ENCODE data around the gene CBLL1. TPM values are rescaled to one million over a fixed set of nuclear protein-coding genes. Genes with fewer than 3 reads are reported as not detected.
A peak's percentile ranks its signal among the peaks of the same experiment; 100 is the strongest.

Gene CBLL1
- total and polyA plus RNA-seq, 2 experiments from 2014 or later: 11.9 to 38.2 TPM

- DNase-seq: no peak
- in situ Hi-C loops (cut with MboI): no loop called here
- no peaks in the 10 kb centered on the region for H3K9me2 ChIP-seq (ENCODE audit: insufficient read depth)
- peaks cover 9% of the 10 kb centered on the region; the same call in 1 of the 2 replicates for H3K4me1 ChIP-seq (ENCODE audit: insufficient read depth)
- H3K27ac ChIP-seq: no peak overlapping the region
- H3K4me2 ChIP-seq (ENCODE audit: unreplicated experiment): no peak overlapping the region
- H3K79me2 ChIP-seq (ENCODE audit: insufficient read depth): no peaks in the 10 kb centered on the region
- no peaks in the 10 kb centered on the region for H3K9me3 ChIP-seq (ENCODE audit: low read depth)
- H4K20me1 ChIP-seq (ENCODE audit: insufficient read depth): no peaks in the 10 kb centered on the region
- H3K36me3 ChIP-seq (ENCODE audit: low read depth): no peaks in the 10 kb centered on the region
- no peak overlapping the region for H2AFZ ChIP-seq
- no peak overlapping the region for H3K9ac ChIP-seq
- no peaks in the 10 kb centered on the region for H3K27me3 ChIP-seq (replicated peaks; ENCODE audit: insufficient read depth)
- no peak overlapping the region for H3K4me3 ChIP-seq
- H3F3A ChIP-seq (ENCODE audit: insufficient read depth): no peaks in the 10 kb centered on the region; the same call in 1 of the 2 replicates
- 85 to 87% methylated on average over 4 of the region's 4 CpGs for WGBS, 2 experiments (ENCODE audit: low coverage in 1 of 2, low lambda C conversion rate in 2 of 2, missing lambda C conversion rate in 2 of 2)
- no peak for TF ChIP-seq EZH2 (IDR thresholded peaks at IDR 0.05; ENCODE audit: insufficient read depth, poor library complexity, severe bottlenecking)
- no peak for TF ChIP-seq EZH2phosphoT487 (IDR thresholded peaks at IDR 0.05; ENCODE audit: insufficient read depth, low read depth)
Measured at GRCh38 chr7:107718456-107719193, 25.3 kb upstream of the CBLL1 start.

DNA sequence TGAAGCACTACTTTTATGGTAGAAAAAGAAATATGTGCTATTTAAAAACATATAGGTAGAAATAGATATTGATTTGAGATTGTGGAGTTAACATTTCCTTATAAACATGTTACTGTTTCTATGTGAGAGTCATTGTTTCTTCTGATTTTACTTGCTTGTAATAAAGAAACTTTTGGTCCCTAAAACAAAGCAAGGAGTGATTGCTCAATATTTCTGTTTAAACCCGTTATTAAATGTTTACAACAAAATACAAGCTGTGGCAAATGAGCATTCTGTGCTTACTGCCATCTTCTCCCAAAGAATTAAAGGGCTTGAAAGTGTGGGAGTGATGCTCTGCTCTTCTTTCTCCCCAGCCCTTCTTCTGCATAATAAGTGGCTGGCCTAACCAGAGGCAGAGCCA, 22.7 kb upstream of the CBLL1 start:
- in situ Hi-C loops (cut with MboI): no loop called here
- Histone ChIP-seq H2AFZ (no peak overlapping the region), H3K9me2 (ENCODE audit: insufficient read depth) (no peaks in the 10 kb centered on the region), H4K20me1 (ENCODE audit: insufficient read depth) (no peaks in the 10 kb centered on the region), H3K27ac (no peak overlapping the region), H3K36me3 (ENCODE audit: low read depth) (no peaks in the 10 kb centered on the region), H3K9me3 (ENCODE audit: low read depth) (no peaks in the 10 kb centered on the region), H3K4me2 (ENCODE audit: unreplicated experiment) (no peak overlapping the region), H3K9ac (no peak overlapping the region), H3K79me2 (ENCODE audit: insufficient read depth) (no peaks in the 10 kb centered on the region), H3K4me3 (no peak overlapping the region), H3K4me1 (ENCODE audit: insufficient read depth) (peaks cover 9% of the 10 kb centered on the region; the same call in 1 of the 2 replicates), H3K27me3 (replicated peaks; ENCODE audit: insufficient read depth) (no peaks in the 10 kb centered on the region), H3F3A (ENCODE audit: insufficient read depth) (no peaks in the 10 kb centered on the region; the same call in 1 of the 2 replicates)
- TF ChIP-seq EZH2phosphoT487 (IDR thresholded peaks at IDR 0.05; ENCODE audit: insufficient read depth, low read depth) (no peak), EZH2 (IDR thresholded peaks at IDR 0.05; ENCODE audit: insufficient read depth, poor library complexity, severe bottlenecking) (no peak)
- no peak for DNase-seq
- WGBS, 2 experiments (ENCODE audit: low coverage in 1 of 2, low lambda C conversion rate in 2 of 2, missing lambda C conversion rate in 2 of 2): 58 to 60% methylated on average over 1 of the region's 1 CpG

- TF ChIP-seq EZH2 (IDR thresholded peaks at IDR 0.05; ENCODE audit: insufficient read depth, poor library complexity, severe bottlenecking) (no peak), EZH2phosphoT487 (IDR thresholded peaks at IDR 0.05; ENCODE audit: insufficient read depth, low read depth) (no peak)
- Histone ChIP-seq H3K4me1 (ENCODE audit: insufficient read depth) (peaks cover 9% of the 10 kb centered on the region; the same call in 1 of the 2 replicates), H3K79me2 (ENCODE audit: insufficient read depth) (no peaks in the 10 kb centered on the region), H3K4me3 (no peak overlapping the region), H3K9ac (no peak overlapping the region), H3F3A (ENCODE audit: insufficient read depth) (no peaks in the 10 kb centered on the region; the same call in 1 of the 2 replicates), H3K27me3 (replicated peaks; ENCODE audit: insufficient read depth) (peaks cover 8% of the 10 kb centered on the region), H3K4me2 (ENCODE audit: unreplicated experiment) (no peak overlapping the region), H3K9me3 (ENCODE audit: low read depth) (no peaks in the 10 kb centered on the region), H3K9me2 (ENCODE audit: insufficient read depth) (no peaks in the 10 kb centered on the region), H4K20me1 (ENCODE audit: insufficient read depth) (no peaks in the 10 kb centered on the region), H2AFZ (no peak overlapping the region), H3K36me3 (ENCODE audit: low read depth) (no peaks in the 10 kb centered on the region), H3K27ac (no peak overlapping the region)
- WGBS, 2 experiments (ENCODE audit: low coverage in 1 of 2, low lambda C conversion rate in 2 of 2, missing lambda C conversion rate in 2 of 2): 96% methylated on average over 2 of the region's 2 CpGs
- no peak for DNase-seq
- in situ Hi-C loops (cut with MboI): no loop called here
Measured at GRCh38 chr7:107723255-107723654, 20.7 kb upstream of the CBLL1 start.

GRCh38 chr7:107725138-107725740, 18.7 kb upstream of the CBLL1 start:
- Histone ChIP-seq H3K4me3 (no peak overlapping the region), H3K9ac (no peak overlapping the region), H3K4me2 (ENCODE audit: unreplicated experiment) (no peak overlapping the region), H3K27me3 (replicated peaks; ENCODE audit: insufficient read depth) (peaks cover 10% of the 10 kb centered on the region), H3F3A (ENCODE audit: insufficient read depth) (no peaks in the 10 kb centered on the region; the same call in 1 of the 2 replicates), H3K79me2 (ENCODE audit: insufficient read depth) (no peaks in the 10 kb centered on the region), H3K4me1 (ENCODE audit: insufficient read depth) (peaks cover 6% of the 10 kb centered on the region; the same call in 1 of the 2 replicates), H4K20me1 (ENCODE audit: insufficient read depth) (no peaks in the 10 kb centered on the region), H3K9me3 (ENCODE audit: low read depth) (no peaks in the 10 kb centered on the region), H3K27ac (no peak overlapping the region), H3K36me3 (ENCODE audit: low read depth) (no peaks in the 10 kb centered on the region), H2AFZ (no peak overlapping the region), H3K9me2 (ENCODE audit: insufficient read depth) (no peaks in the 10 kb centered on the region)
- 12 to 16% methylated on average over 4 of the region's 4 CpGs for WGBS, 2 experiments (ENCODE audit: low coverage in 1 of 2, low lambda C conversion rate in 2 of 2, missing lambda C conversion rate in 2 of 2)
- peak; percentile 63 for DNase-seq
- TF ChIP-seq EZH2 (IDR thresholded peaks at IDR 0.05; ENCODE audit: insufficient read depth, poor library complexity, severe bottlenecking): no peak
- TF ChIP-seq EZH2phosphoT487 (IDR thresholded peaks at IDR 0.05; ENCODE audit: insufficient read depth, low read depth): no peak
- in situ Hi-C loops (cut with MboI): loop anchor here (25.0 kb wide), 2 partner anchors 263 to 412 kb away; partner anchors contain the start of genes GPR22 and LAMB4
